NCI-H2107 treated with DMSO at 0.1 percent for 48 hours (cell line): ENCODE measurements around the gene P2RY13.
A peak's percentile ranks its signal among the peaks of the same experiment; 100 is the strongest.

Experiments
- DNase-seq: peaks from one replicate; lab custom pipeline; 2025; ENCODE audit not compliant: unreplicated experiment; lab: John Stamatoyannopoulos, UW

P2RY13 gene

GRCh38 chr3:151321526-151321925, 7.8 kb downstream of the P2RY13 start:
- no peak for DNase-seq

- no peak for DNase-seq
These were observed 9.2 kb downstream of the P2RY13 start for GRCh38 chr3:151320131-151320530.

GRCh38 chr3:151319628-151320027, 9.7 kb downstream of the P2RY13 start:
- DNase-seq, result no peak

- DNase-seq, result no peak
These were observed 10.4 kb downstream of the P2RY13 start for GRCh38 chr3:151318991-151319390.

- DNase-seq, result no peak
These were observed 11.0 kb downstream of the P2RY13 start for GRCh38 chr3:151318313-151318712.

GRCh38 chr3:151316267-151316991, 12.9 kb downstream of the P2RY13 start, which contains the start of gene GPR87:
Gene GPR87 (minus strand): TSS chr3:151316820. CDS start chr3:151300100, 16,720 bp downstream.
- no peak for DNase-seq

GRCh38 chr3:151315846-151316245, 13.5 kb downstream of the P2RY13 start:
- no peak for DNase-seq

GRCh38 chr3:151315136-151315535, 14.2 kb downstream of the P2RY13 start:
- no peak for DNase-seq

GRCh38 chr3:151314593-151314992, 14.8 kb downstream of the P2RY13 start:
- DNase-seq, result no peak

GRCh38 chr3:151314137-151314536, 15.2 kb downstream of the P2RY13 start:
- no peak for DNase-seq

GRCh38 chr3:151312972-151313371, 16.4 kb downstream of the P2RY13 start:
- no peak for DNase-seq

- DNase-seq, result no peak
These were observed 19.8 kb downstream of the P2RY13 start for GRCh38 chr3:151309566-151309965.

GRCh38 chr3:151307583-151308488, 21.5 kb downstream of the P2RY13 start:
- DNase-seq, result no peak

- no peak for DNase-seq
These were observed 22.2 kb downstream of the P2RY13 start for GRCh38 chr3:151307131-151307530.

- no peak for DNase-seq
These were observed 23.1 kb downstream of the P2RY13 start for GRCh38 chr3:151306168-151306810.

- DNase-seq, result no peak
These were observed 23.6 kb downstream of the P2RY13 start for GRCh38 chr3:151305775-151306151.

- DNase-seq, result peak; percentile 9
These were observed 24.1 kb downstream of the P2RY13 start for GRCh38 chr3:151305060-151305774.

- no peak for DNase-seq
These were observed 25.6 kb downstream of the P2RY13 start for GRCh38 chr3:151303751-151304150.

GRCh38 chr3:151301787-151302186, 27.6 kb downstream of the P2RY13 start:
- DNase-seq, result no peak

GRCh38 chr3:151300539-151300938, 28.8 kb downstream of the P2RY13 start:
- DNase-seq, result no peak

GRCh38 chr3:151299006-151299405, 30.3 kb downstream of the P2RY13 start:
- DNase-seq, result no peak
